DMS153 treated with DMSO at 0.1 percent for 48 hours (cell line): ENCODE data around the gene RELN.

Source experiments
- DNase-seq: peaks from one replicate; lab custom pipeline; 2025; ENCODE audit not compliant: unreplicated experiment; lab: John Stamatoyannopoulos, UW

The RELN gene

DNA sequence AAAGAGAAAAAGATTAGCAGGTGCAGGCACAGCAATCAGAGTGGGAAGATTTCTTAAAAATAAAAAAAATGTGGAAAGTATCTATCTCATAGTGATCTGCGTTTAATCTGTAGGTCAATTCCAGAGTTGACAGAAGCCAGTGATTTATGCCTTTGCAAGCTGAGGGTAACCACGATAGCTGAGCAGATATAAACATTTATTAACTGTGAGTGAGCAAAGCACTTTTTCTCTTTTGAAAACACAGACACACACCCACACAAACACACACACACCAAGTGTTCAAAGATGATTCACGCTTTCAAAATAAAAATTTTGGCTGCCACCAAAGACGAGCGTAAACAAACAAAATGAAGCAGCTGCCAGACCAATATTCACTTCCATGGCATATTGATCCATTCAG is 300.2 kb downstream of the RELN start:
- DNase-seq = no peak

GRCh38 chr7:103687951-103688350 is 301.5 kb downstream of the RELN start:
- DNase-seq = no peak

DNA sequence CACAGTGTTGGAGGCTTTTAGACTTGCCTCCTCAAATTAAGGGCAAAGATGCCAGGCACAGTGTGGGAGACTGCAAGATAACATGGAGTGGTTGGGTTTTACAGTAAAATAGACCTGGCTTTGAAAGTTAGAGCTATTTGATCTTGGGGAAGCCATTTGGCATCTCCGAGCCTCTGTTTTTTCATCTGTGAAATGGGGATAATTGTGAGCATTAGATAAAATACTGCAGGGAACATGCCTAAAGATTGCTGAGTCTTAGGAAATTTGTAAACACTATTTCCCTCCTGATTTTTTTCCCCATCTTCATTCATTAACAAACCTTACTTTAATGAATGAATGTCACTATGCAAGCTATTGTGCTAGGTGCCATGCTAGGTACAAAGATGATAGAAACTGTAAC is 302.2 kb downstream of the RELN start:
- no peak for DNase-seq

DNA sequence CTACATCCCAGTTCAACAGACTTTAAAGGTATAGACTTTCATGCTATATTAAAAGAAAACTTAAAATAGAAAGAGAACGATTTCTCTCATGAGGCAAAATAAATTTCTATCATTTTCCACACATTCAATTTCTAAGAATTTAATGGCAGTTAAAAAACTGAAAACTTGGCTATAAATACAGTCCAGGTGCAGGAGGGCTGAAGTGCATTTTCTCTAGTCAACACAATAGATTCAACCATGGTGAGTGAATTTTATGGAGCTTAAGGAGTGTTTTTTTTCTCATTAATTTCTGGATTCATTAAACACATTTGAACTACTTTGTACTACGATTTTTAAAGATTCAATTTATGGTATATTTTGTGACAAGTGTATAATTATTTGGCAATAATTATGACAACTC is 302.7 kb downstream of the RELN start:
- DNase-seq = no peak

- no peak for DNase-seq
Observed at GRCh38 chr7:103686064-103686463, 303.4 kb downstream of the RELN start.

DNA sequence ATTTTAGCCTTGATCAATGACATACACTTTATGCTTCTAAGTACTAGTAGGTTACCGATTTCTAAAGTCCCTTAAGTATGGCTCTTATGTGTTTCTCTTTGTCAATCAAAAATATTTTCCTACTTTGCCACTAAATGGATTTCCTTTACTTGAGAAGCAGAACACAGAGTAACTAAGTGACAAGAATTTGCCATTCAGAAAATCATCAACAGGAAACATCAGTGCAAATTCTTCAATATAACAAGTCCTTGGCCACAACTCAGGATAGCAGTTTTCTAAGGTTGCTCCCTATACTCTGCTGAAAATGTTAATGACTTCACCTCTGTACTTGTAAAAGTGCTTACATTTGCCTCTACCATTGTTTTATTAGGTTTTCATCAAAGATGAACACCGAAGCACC is 303.8 kb downstream of the RELN start:
- DNase-seq = no peak

DNA sequence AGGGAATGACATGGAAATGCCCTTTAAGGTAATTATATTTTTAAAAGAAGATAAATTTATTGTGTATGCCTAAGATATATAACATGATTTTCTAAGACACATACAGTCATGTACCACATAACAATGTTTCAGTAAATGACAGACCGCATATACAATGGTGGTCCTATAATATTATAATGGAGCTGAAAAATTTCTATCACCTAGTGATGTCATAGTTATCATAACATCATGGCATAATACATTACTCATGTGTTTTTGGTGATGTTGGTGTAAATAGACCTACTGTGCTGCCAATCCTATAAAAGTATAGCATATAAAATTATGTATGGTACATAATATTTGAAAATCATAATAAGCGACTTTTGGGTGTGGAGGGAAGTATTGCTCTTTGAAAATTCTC is 306.1 kb downstream of the RELN start:
- DNase-seq = no peak

DNA sequence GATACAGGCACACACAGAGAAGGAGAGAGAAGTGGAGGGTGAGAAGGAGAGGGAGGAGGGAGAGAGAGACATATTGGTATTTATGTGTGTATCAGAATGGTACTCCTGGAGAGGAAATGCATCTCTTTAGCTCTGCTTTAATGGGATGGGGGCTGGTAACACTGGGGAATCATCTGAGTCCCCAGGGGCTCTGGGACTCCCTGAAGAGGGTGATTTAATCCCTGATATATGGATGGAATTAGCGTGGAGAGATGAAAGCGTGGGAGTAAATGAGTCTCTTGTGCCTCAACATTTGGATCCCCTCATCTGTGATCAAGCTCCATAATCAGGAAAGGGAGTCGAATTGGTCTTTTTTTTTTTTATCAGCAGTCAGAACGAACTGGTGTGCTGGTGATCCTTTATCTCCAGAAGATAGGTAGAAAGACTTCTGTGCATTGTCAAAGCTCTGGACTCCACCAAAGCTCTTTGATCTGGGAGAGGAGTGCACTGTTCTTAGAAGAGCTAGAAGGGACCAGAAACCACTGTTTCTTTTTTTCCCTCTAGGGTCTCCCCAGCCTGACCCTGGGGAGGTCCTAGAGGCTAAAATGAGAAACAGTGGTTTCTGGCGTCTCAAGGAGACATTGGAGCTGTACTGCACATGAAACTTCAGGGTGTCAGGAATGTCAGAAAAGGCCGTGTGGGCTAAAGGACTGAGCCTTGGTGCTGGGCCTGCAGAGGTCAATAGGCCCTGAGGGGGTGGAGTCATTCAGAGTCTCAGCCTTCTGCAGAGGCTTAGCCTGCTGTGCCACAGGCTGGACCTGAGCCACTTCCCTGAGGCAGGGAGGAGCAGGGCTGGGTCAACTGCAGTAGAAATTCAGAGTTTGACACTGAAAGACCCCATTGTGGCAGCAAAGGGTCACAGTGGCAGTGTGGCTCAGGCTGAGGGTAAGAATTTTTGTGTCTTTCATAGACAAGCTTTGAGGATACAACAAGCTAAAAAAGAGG is 309.0 kb downstream of the RELN start:
- DNase-seq = no peak

DNA sequence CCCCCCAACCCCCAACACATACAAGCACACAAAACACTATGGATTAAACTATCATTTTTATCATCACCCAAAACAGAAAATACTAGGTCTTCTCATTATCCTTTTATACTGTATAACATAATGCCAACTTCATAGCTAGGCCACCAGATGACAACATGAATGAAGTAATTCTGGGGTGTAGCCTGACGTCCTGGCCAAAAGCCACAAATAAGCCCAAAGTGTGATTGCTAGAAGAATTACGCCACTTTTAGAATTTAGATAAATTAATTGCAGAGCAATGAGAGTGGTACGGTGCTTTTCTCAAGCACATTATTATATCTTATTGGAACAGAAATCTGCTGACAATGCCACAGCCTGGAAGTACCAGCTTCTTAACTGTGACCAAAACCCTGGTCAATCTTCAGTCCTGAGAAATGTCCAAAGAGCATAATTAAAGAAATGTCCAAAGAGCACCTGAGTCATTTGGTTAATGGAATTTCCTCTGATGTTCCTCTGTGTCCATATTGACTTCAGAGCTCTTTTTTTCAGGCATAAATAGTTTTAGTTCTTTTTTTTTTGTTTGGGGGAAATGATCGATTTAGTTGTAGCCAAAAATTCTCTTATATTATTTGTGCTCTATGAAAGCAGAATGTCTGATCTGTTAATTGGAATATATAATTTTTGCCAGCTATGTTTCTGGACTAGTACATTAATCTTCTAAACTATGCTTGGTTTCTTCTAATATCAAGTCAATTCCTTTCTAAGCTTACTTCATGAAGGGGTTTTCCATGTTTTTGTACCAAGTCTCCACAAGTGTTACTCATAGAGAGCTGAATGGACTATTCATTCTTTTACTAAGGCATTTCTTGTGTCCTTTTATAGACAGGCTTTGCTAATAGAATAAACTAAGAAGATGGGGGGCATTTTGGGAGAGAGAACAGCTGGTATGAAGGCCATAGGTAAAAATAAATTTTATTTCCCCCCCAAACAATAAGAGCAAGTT is 310.0 kb downstream of the RELN start:
- DNase-seq = no peak

- DNase-seq = no peak
Observed at GRCh38 chr7:103668279-103668941, 321.0 kb downstream of the RELN start.

- no peak for DNase-seq
Observed at GRCh38 chr7:103666326-103666725, 323.1 kb downstream of the RELN start.

DNA sequence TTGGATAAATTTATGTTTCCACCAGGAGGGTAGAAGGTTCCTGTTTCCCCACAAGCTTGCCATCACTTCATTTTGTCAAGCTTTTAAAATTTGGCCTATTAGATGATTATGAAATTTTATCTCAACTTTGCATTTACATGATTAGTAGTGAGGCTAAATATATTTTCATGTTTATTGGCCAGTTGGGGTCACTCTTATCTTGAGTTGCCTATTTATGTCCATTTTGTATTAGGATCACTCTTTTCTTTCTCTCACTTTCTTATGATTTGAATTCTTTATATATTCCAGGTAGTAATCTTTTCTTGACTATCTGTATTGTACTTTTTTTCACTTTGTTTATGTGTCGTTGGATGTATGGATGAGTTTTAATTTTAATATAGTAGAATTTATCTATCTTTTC is 324.9 kb downstream of the RELN start:
- no peak for DNase-seq

DNA sequence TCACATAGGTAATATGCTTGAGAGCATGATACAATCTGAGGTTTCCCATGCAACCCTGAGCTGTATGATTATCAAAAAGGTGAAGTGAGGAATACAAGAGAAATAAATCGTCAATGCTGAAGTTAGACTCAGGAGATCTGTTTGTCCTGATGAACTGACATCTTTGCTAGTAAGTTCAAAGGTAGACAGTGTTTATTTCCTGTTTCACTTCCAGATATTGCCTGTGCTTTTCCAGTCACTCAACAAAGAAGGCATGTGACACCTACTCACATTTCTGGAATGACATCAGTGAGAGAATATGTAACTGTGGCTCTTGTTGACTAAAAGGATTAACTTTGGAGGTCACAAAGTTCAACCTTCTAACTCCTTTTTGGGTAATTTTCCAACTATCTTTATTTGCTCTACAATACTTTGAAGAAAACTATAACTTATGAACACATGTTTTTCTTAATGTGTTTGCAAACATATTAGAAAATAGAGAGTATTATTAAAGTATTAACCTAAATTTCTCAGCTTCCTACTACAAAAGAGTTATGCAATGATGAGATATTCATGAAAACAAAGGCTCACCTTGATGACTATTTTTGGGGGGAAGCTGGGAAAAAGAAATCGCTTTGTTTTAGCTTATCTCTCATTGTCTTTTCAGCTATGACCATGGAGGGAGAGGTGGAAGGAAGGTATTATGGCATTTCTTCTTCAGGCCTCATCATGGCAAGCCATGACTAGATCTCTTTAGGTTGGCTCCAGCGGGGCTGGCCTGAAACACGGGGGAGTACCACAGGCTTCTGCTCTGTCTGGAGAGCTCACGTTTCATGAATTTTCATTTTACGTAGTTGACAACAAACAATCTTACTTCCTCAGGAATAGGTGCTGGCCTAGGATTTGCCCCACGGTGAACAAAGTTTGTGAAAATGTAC is 328.7 kb downstream of the RELN start:
- no peak for DNase-seq

GRCh38 chr7:103658055-103659005 is 331.1 kb downstream of the RELN start:
- no peak for DNase-seq

DNA sequence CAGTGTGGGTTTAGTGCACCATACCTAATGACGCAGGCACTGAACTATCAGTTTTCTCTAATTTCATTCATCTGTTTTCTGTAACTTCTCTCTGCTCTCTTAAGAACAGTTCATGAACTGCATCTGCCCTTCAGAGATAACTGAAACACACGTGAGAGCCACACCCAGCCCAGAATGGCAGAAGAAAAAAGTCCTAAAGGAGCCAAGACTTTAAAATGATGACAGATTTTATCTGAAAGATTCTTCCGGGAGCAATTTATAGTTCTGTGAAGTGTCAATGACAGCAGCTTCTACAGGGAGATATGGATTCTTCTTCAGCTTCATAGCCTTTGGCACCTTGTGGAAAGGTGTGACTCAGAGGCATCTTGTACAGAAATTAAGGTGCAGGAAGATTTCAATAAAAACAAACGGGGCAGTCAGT is 332.0 kb downstream of the RELN start:
- no peak for DNase-seq

DNA sequence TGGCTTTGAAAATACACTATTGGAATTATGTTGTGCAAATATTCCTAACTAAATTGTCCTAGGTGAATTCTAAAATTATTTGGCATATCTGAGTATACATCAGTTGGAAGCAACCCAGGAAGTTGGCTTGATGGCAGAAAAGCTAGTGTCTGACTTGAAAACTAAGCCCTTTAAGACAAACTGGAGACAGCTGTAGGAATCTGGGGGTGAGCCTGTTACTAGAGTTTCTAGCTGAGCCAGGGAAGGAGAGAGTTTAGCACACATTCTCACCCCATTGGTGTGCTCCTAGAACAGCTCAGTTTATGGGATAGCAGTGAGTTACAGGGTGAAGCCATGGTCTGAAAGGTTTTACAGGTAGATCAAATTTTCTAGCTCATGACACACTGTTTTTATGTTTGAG is 333.2 kb downstream of the RELN start:
- DNase-seq = no peak

- no peak for DNase-seq
Observed at GRCh38 chr7:103651593-103652377, 337.7 kb downstream of the RELN start.

DNA sequence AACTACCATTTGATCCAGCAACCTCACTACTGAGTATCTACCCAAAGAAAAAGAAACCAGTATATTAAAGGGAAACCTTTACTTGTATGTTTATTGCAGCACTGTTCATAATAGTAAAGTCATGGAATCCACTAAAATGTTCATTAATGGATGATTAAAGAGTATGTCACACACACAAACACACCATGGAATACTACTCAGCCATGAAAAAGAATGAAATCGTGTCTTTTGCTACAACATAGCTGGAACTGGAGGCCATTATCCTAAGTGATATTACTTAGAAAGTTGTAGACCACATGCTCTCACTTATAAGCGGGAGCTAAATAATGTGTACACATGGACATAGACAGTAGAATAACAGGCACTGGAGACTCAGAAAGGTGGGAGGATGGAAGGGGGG is 340.4 kb downstream of the RELN start:
- no peak for DNase-seq
